NCI-H1436 (cell line): ENCODE measurements around the gene DIS3L2.
"Not testable (repeated sequence)": the region's sequence is repeated elsewhere in the genome, so short reads cannot be mapped to it uniquely, and the experiment has no call there.

Experiments used
- DNase-seq: peaks from one replicate; lab custom pipeline; 2025; lab: John Stamatoyannopoulos, UW

The DIS3L2 gene

DNA sequence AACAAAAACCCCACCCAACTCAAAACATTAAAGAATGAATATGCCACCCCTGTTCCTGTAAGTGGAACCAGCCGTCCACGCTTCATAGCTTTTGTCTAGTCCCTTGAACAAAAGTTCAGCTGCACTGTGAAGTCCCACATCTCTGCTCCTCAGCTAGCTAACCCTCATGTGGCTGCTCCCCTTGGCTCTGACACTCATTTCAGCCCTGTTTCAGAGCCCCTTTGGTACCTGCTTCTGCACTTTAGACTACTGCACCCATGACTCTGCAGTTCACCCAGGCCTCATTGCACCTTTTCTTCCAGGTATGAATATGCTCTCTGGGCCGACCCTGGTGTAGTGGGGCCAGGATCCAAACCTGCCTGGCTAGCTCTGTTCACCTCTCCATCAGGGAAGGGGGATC lies 155.3 kb downstream of the DIS3L2 start:
- no peak for DNase-seq

- no peak for DNase-seq
Measured at GRCh38 chr2:232117413-232117812, 155.9 kb downstream of the DIS3L2 start.

- no peak for DNase-seq
Measured at GRCh38 chr2:232120911-232121310, 159.4 kb downstream of the DIS3L2 start.

DNA sequence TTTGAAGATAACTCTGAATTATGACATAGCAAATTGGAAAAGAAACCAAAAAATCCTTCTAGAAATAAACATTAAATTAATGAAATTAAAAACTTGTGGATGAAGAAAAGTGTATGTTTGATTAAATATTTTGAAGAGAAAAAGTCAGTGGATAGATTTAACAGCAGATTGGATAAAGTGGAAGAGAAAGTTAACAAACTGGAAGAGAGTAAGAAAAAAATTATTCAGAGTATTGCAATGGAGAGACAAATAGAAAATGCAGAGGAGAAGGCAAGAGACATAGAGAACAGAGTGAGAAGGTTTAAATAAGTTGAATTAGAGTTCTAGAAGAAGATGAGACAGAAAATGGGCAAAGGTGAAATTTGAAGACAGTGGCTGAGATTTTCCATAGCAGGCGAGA lies 162.8 kb downstream of the DIS3L2 start:
- no peak for DNase-seq

GRCh38 chr2:232126301-232127099 lies 165.0 kb downstream of the DIS3L2 start:
- DNase-seq = no peak

- no peak for DNase-seq
Measured at GRCh38 chr2:232129483-232129882, 168.0 kb downstream of the DIS3L2 start.

DNA sequence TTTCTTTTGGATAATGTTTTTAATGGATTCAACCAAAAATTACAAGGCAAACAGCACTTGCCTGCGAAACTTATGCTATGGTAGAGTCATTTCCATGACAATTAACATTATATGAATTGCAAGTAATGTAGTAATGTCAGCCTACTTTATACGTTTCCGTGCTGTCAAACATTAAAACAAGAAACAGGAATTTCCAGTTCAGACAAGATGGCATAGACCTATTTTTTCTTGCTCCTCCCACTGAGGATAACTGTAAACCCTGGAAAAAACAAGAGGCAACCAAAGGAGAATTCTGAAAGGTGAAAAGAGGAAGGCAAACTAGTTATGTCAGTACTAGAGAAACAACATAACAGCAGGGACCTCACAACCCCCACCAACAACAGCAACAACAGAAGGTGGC lies 170.7 kb downstream of the DIS3L2 start:
- DNase-seq = no peak

- no peak for DNase-seq
Measured at GRCh38 chr2:232133078-232133477, 171.6 kb downstream of the DIS3L2 start.

GRCh38 chr2:232134939-232135338 lies 173.4 kb downstream of the DIS3L2 start:
- no peak for DNase-seq

DNA sequence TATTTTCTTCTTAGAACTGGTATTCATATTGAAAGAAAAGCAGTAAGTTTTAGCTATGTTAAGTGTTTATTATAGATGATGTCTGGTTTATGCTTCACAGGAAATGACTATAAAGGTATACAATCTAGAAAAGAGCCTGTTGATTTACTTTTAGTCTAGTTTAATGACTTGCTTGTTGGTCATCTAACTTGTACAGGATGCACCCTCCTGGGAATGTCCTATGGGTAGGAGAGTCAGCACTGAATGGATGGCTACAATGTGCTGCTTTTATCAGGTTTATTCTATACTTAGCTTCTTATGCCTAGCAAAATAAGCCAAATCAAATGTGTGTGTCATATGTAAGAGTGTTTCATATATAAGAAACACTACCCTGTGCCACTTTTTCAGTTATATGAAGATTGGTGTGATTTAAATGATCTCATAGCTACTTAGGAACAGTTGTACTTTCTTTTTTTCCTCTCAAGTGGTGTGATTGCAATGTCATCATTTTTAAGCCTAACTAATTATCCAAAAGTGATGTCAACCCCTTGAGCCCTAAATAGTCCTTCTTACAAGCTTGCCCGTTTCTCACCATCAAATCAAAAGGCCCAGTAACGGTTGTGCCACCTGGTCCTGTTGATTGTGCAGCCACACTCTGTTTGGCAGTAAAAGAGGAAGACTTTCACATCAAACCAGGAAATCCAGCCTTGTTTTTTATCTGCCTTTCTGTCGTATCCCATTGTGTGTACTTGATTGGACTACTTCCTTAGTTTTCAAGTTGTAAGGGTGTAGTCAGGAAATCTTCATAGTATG lies 176.0 kb downstream of the DIS3L2 start:
- DNase-seq = no peak

GRCh38 chr2:232138441-232138840 lies 176.9 kb downstream of the DIS3L2 start:
- no peak for DNase-seq

DNA sequence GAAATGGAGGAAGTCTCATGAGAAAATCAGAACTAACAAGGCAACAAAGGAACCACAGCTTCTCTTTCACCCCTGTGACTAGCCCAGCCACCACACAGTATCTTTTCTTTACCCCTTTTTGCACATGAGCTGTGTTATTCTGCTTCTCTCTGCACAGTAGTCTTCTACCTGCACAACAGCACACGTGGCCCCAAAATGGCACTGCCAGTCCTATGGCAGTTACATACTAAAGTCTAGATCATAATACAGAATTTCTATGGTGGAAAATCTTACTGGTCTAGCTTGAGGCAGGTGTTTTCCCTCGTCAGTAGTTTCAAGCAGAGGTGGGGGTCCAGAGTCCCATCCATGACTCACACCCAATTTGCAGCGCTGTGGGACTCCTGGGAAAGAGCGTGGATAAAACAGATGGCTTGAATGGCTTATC lies 177.7 kb downstream of the DIS3L2 start:
- no peak for DNase-seq

DNA sequence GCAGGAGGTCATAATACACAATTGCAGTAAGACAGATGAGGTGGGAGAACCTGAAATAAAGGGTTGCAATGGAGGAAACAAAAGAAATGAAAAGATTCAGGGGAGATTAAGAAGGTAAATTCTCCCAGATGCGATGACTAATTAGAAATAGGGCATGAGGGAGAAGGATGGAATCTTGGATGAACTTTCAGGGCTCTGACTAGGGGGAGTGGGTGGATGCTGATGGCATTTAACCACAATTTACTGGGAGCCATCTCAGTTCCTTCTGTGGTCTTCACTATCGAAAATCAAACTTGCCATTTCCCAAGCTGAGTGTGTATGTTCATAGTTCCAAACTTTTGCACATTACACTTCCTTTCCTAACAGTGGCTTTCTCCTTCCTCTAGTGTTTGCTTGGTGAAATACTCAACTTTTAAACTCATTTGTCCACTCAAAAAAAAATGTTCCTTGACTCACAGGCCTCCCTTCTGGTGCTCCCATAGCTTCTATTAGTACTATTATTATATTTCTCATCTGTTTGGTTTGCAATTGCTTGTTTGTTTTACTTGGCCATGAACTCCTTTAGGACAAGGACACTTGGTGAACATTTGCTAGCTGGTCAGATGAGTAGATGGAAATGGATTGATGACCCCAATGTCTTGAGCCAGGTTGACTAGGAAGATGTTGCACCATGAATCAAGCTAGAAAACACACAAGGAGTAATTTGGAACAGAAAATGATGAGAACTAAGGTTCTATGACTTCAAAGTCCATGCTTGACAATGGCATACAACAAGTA lies 178.5 kb downstream of the DIS3L2 start:
- no peak for DNase-seq

- DNase-seq = no peak
Measured at GRCh38 chr2:232141591-232141990, 180.1 kb downstream of the DIS3L2 start.

- DNase-seq = no peak
Measured at GRCh38 chr2:232142049-232142448, 180.5 kb downstream of the DIS3L2 start.

DNA sequence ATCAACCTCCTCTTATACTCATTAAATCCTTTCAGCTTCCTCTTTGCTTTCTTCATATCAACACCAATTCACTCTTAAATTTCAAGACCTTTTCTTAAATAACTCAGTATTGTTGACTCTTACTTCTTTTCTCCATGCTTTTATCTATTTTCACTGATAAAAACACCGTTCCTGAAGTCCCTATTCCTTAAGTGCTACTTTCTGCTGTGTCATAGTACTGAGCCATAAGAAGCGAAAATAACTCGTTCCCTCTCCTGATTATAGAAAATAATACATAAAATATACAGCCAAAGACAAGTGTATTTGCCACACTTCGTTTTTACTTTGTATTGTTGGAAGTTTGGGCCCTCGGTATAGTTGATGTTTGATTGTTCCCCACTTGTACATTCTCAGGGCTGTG lies 181.0 kb downstream of the DIS3L2 start:
- DNase-seq = no peak

GRCh38 chr2:232146294-232146693 lies 184.8 kb downstream of the DIS3L2 start:
- DNase-seq = no peak

GRCh38 chr2:232147440-232148077 lies 186.0 kb downstream of the DIS3L2 start:
- no peak for DNase-seq

- no peak for DNase-seq
Measured at GRCh38 chr2:232162187-232162586, 200.7 kb downstream of the DIS3L2 start.

DNA sequence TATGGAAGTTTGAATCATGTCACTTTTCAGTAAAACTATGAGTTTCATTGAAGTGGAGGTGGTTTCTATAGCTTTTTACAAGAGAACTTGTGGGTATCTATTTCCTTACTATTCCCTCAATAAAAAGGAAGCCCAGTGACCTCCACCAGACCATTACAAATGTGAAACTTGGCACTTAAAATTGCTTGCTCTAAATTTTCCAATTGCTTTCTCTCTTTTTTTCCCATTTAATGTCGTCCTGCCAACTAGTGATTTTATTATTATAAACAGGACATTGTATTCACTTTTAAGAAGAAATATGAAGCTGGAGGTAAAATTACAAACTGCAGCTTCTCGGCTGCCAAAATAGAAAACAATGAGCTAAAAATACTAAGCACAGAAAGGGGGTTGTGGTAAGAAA lies 208.9 kb downstream of the DIS3L2 start:
- DNase-seq = no peak

DNA sequence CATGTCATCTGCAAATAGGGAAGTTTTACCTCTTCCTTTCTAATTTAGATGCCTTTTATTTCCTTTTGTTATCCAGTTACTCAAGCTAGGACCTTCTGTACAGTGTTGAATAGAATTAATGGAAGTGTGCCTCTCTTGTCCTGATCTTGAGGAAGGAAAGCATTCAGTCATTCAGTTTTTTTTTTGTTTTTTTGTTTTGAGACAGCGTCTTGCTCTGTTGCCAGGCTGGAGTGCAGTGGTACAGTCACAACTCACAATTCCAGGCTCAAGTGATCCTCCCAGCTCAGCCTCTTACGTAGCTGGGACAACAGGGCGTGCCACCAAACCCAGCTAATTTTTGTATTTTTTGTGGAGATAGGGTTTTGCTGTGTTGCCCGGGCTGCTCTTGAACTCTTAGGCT lies 213.1 kb downstream of the DIS3L2 start:
- no peak for DNase-seq

- not testable (repeated sequence) for DNase-seq
Measured at GRCh38 chr2:232176587-232176986, 215.1 kb downstream of the DIS3L2 start.
